CD4-positive, alpha-beta T cell (primary cell): Measurements from ENCODE around the gene NCOA4. TPM values are rescaled to one million over a fixed set of nuclear protein-coding genes. Genes with fewer than 3 reads are reported as not detected.
A peak's percentile ranks its signal among the peaks of the same experiment; 100 is the strongest.

Experiments used
- ATAC-seq: fragments of 200-7000 bp; cut with Tn5 transposase; one replicate; pipeline ENCODE4 v1.10.0; 2022; ENCODE audit warnings: mild to moderate bottlenecking; ENCODE audit not compliant: poor library complexity
- CTCF ChIA-PET: fragments of 350-600 bp; sonication (Branson Sonifier 250); formaldehyde crosslinking; loops from one replicate; lab custom pipeline; 2021; ENCODE audit warnings: antibody characterized with exemption, inconsistent platforms; lab: Charles Lee
- POLR2A ChIA-PET: fragments of 350-600 bp; sonication (Branson Sonifier 250); formaldehyde crosslinking; loops from one replicate; lab custom pipeline; 2021; ENCODE audit warnings: antibody characterized with exemption, inconsistent platforms; lab: Charles Lee
- DNase-seq, 14 experiments: peaks; one replicate each; pipeline ENCODE4 v3.0.0-alpha.2; 2013 to 2020; ENCODE audit warnings: mixed read lengths in 2 of 14
- H3K27ac ChIP-seq, 2 donors: one replicate each; pipeline versions ENCODE4 v1.5.1 to v1.7.0; 2013; ENCODE audit warnings: low read length in 2 of 2, low read depth in 1 of 2, mild to moderate bottlenecking in 1 of 2
- H3K27me3 ChIP-seq, 2 experiments: 1 replicate in 1 of 2; 2 replicates in 1 of 2; pipeline versions ENCODE4 v1.6.1 to v1.7.0; 2013; ENCODE audit warnings: low read length in 2 of 2, control low read depth in 1 of 2, mild to moderate bottlenecking in 1 of 2, moderate library complexity in 1 of 2; ENCODE audit not compliant: insufficient read depth in 2 of 2, control insufficient read depth in 1 of 2
- H3K36me3 ChIP-seq: one replicate; pipeline ENCODE4 v1.6.1; 2013; ENCODE audit warnings: low read length, control low read depth; ENCODE audit not compliant: insufficient read depth
- H3K4me1 ChIP-seq: one replicate; pipeline ENCODE4 v1.6.1; 2013; ENCODE audit warnings: low read length, control low read depth; ENCODE audit not compliant: insufficient read depth
- H3K4me3 ChIP-seq: one replicate; pipeline ENCODE4 v1.5.1; 2013; ENCODE audit warnings: mild to moderate bottlenecking, low read length, moderate library complexity
- H3K9me3 ChIP-seq, 2 experiments: 1 replicate in 1 of 2; 2 replicates in 1 of 2; pipeline versions ENCODE4 v1.6.1 to v1.7.0; 2013; ENCODE audit warnings: low read length in 2 of 2, mild to moderate bottlenecking in 2 of 2, control low read depth in 1 of 2, moderate library complexity in 1 of 2; ENCODE audit not compliant: control insufficient read depth in 1 of 2, insufficient read depth in 1 of 2
- H3K27ac Mint-ChIP-seq: one replicate; pipeline ENCODE4 v1.8.0; 2020; ENCODE audit warnings: mixed read lengths
- H3K27me3 Mint-ChIP-seq: one replicate; pipeline ENCODE4 v1.8.0; 2021; ENCODE audit warnings: mixed read lengths
- H3K36me3 Mint-ChIP-seq: one replicate; pipeline ENCODE4 v1.8.0; 2021; ENCODE audit warnings: low read depth, mixed read lengths
- H3K4me1 Mint-ChIP-seq: one replicate; pipeline ENCODE4 v1.8.0; 2021; ENCODE audit warnings: low read depth, mixed read lengths
- H3K4me3 Mint-ChIP-seq: one replicate; pipeline ENCODE4 v1.8.0; 2020; ENCODE audit warnings: mild to moderate bottlenecking, mixed read lengths
- H3K9me3 Mint-ChIP-seq: one replicate; pipeline ENCODE4 v1.8.0; 2020; ENCODE audit warnings: mixed read lengths
- CTCF ChIP-seq: fragments of 200-600 bp; IDR thresholded peaks from one replicate; pipeline ENCODE4 v1.8.0; 2022; ENCODE audit warnings: antibody characterized with exemption, mild to moderate bottlenecking
- intact Hi-C, 2 experiments: fragments of 100-400 bp; cut with DNase I in 1 of 2; cut with micrococcal nuclease in 1 of 2; formaldehyde crosslinking; loops; one replicate each; pipeline versions ENCODE4 v1.15.1 to v1.9.0; 2023 to 2025; cut with DNase I, micrococcal nuclease
- total RNA-seq, 174 experiments: library from RNA in 2 of 174; stranded (reverse) in 2 of 174; gene quantifications; one replicate each; pipeline ENCODE4 v1.2.3 and lab custom pipeline; 2021 to 2026

The NCOA4 gene
- total RNA-seq, 2 experiments from 2014 or later: 41.0 to 42.9 TPM

GRCh38 chr10:46006219-46006618 lies 24.2 kb downstream of the NCOA4 start:
- DNase-seq: no peak
- no peaks in the 10 kb centered on the region for H3K4me1 Mint-ChIP-seq
- no peaks in the 10 kb centered on the region for H3K9me3 ChIP-seq
- ChIA-PET CTCF (interaction anchor here (1.4 kb wide), 1 partner anchor 23 kb away, joined by 6 read pairs; no protein-coding TSS in a partner anchor), POLR2A (interaction anchor here (0.7 kb wide), 1 partner anchor 16 kb away, joined by 3 read pairs; no protein-coding TSS in a partner anchor)
- intact Hi-C loops: no loop called here
- no peaks in the 10 kb centered on the region for H3K9me3 Mint-ChIP-seq
- peaks cover 92% of the 10 kb centered on the region for H3K36me3 Mint-ChIP-seq
- H3K27ac Mint-ChIP-seq: peak overlapping the region; percentile 40
- H3K4me3 ChIP-seq: no peak overlapping the region
- H3K4me3 Mint-ChIP-seq: no peak overlapping the region
- H3K4me1 ChIP-seq: no peaks in the 10 kb centered on the region
- H3K27ac ChIP-seq: no peak overlapping the region
- no peaks in the 10 kb centered on the region for H3K27me3 Mint-ChIP-seq
- H3K36me3 ChIP-seq: peaks cover 96% of the 10 kb centered on the region
- ATAC-seq: no peak
- H3K27me3 ChIP-seq: no peaks in the 10 kb centered on the region
- no peak for TF ChIP-seq CTCF

GRCh38 chr10:46005383-46005782 lies 25.0 kb downstream of the NCOA4 start:
- no peak for TF ChIP-seq CTCF
- POLR2A ChIA-PET: no interaction called here
- Histone ChIP-seq H3K9me3 (no peaks in the 10 kb centered on the region), H3K27ac (no peak overlapping the region), H3K27me3 (no peaks in the 10 kb centered on the region), H3K4me3 (no peak overlapping the region), H3K4me1 (no peaks in the 10 kb centered on the region), H3K36me3 (peaks cover 93% of the 10 kb centered on the region)
- ATAC-seq (no peak), DNase-seq (no peak)
- no peaks in the 10 kb centered on the region for H3K27me3 Mint-ChIP-seq
- H3K27ac Mint-ChIP-seq: no peak overlapping the region
- no peaks in the 10 kb centered on the region for H3K9me3 Mint-ChIP-seq
- no peak overlapping the region for H3K4me3 Mint-ChIP-seq
- H3K4me1 Mint-ChIP-seq: no peaks in the 10 kb centered on the region
- CTCF ChIA-PET: interaction anchor here (1.4 kb wide), 1 partner anchor 24 kb away, joined by 6 read pairs; no protein-coding TSS in a partner anchor
- intact Hi-C loops: no loop called here
- peaks cover 92% of the 10 kb centered on the region for H3K36me3 Mint-ChIP-seq

- peaks cover 90% of the 10 kb centered on the region for H3K36me3 ChIP-seq
- intact Hi-C loops: no loop called here
- CTCF ChIA-PET: interaction anchor here (1.4 kb wide), 1 partner anchor 24 kb away, joined by 6 read pairs; no protein-coding TSS in a partner anchor
- no peaks in the 10 kb centered on the region for H3K9me3 Mint-ChIP-seq
- no peaks in the 10 kb centered on the region for H3K4me1 ChIP-seq
- ATAC-seq: no peak
- no peak for TF ChIP-seq CTCF
- no peaks in the 10 kb centered on the region for H3K4me1 Mint-ChIP-seq
- POLR2A ChIA-PET: no interaction called here
- H3K27ac Mint-ChIP-seq: no peak overlapping the region
- H3K36me3 Mint-ChIP-seq: peaks cover 93% of the 10 kb centered on the region
- H3K27ac ChIP-seq: no peak overlapping the region
- no peak for DNase-seq
- no peak overlapping the region for H3K4me3 ChIP-seq
- H3K27me3 Mint-ChIP-seq: no peaks in the 10 kb centered on the region
- H3K9me3 ChIP-seq: no peaks in the 10 kb centered on the region
- no peak overlapping the region for H3K4me3 Mint-ChIP-seq
- H3K27me3 ChIP-seq: no peaks in the 10 kb centered on the region
Observed at GRCh38 chr10:46004963-46005362, 25.5 kb downstream of the NCOA4 start.
